AG20443 (cell line): ENCODE measurements around the gene TMEM143.
"Not testable (repeated sequence)": the region's sequence is repeated elsewhere in the genome, so short reads cannot be mapped to it uniquely, and the experiment has no call there.

ENCODE experiments used
- DNase-seq: peaks from one replicate; pipeline ENCODE4 v3.0.0; 2012; ENCODE audit warnings: low spot score, mixed read lengths

Gene TMEM143

GRCh38 chr19:48391100-48392005, 27.6 kb upstream of the TMEM143 start, which contains the start of gene KDELR1:
Gene KDELR1, minus strand, starts transcription at chr19:48391551. Its CDS starts 193 bp downstream, at chr19:48391358.
- peak; percentile 95 for DNase-seq

- DNase-seq, result peak; percentile 79
Measured at GRCh38 chr19:48390188-48391099, 26.7 kb upstream of the TMEM143 start.

DNA sequence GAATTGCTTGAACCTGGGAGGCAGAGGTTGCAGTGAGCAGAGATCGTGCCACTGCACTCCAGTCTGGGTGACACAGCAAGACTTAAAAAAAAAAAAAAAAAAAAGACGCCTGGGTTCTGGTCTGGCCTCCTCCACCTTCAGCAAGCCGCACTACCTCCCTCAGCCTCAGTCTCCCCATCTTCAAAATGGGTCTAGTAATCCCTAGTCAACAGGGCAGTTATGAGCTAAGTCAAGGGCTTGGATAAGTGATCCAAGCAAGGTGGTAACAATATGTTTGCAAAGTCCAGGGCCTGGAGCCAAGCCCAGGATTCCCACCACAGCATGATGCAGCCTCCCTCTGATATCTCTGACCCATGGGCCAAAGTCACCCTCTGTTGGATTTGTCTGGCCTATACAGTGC, 23.2 kb upstream of the TMEM143 start:
- DNase-seq, result no peak

DNA sequence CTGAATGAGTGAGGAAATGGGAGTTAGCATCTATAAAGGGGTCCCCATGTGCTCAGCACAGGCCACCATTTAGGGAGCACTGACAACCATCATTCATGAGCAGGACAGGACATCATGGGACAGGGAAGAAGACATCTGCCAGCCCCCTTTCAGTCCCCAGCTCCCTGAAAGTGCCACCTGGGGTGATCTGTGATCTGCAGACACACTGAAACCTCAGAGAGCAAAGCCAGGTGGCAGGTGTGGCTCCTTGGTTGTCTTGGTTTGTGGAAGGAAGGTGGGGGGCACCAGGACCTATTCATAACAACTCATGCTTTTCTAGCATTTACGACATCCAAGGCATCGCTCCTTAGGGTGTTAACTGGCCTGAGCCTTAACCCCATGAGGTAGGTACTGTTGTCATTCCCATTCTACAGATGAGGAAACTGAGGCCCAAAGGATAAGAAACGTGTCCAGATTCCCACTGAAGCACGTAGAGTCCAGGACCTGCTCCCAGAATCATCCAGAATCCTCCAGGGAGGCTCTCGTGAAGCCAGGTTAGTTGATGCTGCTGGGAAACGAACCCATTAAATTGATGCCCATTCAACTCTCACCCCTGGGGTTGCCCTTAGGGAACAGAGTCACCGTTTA, 21.8 kb upstream of the TMEM143 start:
- no peak for DNase-seq

DNA sequence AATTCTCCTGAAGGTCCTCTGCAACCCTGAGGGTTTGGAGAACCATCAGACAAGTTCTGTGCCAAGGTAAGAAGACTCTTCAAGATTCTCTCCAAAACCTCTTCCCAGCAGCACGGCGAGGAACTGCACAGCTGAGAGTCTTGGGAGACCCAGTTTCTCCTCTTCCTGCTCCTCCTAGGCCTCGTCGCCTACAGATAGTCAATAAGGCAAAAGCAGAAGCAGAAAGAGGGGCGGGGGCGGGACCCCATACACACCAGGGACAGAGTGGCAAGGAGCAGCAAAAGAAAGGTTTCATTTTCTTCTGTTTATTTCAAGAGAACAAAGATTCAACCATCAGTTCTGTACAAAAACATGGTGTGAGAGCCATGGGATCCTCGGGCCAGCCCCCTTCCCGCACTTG, 18.5 kb upstream of the TMEM143 start:
- no peak for DNase-seq

GRCh38 chr19:48381178-48381950, 17.6 kb upstream of the TMEM143 start:
- no peak for DNase-seq

GRCh38 chr19:48379058-48379457, 15.3 kb upstream of the TMEM143 start:
- no peak for DNase-seq

DNA sequence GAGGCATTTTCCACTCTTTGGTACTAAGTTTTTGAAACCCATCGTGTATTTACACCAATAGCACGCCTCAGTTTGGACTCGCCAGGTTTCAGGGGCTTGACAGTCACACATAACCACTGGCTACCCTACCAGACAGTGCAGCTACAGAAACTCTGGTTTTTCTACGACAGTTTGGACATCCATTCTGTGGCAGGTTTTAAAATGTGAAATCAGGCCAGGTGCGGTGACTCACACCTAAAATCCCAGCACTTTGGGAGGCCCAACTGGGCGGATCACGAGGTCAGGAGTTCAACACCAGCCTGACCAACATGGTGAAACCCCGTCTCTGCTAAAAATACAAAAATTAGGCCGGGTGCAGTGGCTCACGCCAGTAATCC, 14.4 kb upstream of the TMEM143 start:
- no peak for DNase-seq

DNA sequence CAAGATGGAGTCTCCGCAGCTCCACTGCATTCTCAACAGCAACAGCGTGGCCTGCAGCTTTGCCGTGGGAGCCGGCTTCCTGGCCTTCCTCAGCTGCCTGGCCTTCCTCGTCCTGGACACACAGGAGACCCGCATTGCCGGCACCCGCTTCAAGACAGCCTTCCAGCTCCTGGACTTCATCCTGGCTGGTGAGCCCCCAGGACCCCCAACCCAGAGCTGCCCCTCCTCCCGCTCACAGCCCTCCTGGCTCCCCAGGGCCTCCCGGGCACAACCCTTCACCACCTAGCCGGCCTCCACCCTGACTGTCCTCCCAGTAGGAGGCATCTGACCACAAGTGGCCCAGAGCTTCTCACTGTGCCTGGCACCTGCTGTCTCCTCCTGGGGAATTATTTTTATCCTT, 9.8 kb upstream of the TMEM143 start:
- DNase-seq, result no peak

DNA sequence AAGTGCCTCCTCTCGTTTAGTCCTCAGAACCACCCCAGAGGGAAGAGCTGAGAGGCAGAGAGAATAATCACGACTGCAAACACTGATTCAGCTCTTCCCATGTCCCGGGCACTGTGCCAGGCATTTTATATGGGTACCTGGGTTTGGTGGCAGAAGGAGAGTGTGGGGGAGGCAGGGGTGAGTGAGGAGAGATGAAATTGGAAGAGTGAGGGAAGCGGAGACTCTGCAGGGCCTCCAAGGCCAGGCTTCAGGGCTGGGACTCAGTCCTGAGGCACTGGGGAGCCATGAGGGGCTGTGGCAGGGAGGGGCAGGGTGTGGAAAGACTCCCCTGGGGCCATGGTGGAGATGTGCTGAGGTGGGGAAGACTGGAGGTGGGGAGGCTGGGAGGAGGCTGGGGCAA, 9.2 kb upstream of the TMEM143 start:
- DNase-seq, result no peak

GRCh38 chr19:48371771-48372170, 8.0 kb upstream of the TMEM143 start:
- not testable (repeated sequence) for DNase-seq

GRCh38 chr19:48371367-48371766, 7.6 kb upstream of the TMEM143 start:
- no peak for DNase-seq

DNA sequence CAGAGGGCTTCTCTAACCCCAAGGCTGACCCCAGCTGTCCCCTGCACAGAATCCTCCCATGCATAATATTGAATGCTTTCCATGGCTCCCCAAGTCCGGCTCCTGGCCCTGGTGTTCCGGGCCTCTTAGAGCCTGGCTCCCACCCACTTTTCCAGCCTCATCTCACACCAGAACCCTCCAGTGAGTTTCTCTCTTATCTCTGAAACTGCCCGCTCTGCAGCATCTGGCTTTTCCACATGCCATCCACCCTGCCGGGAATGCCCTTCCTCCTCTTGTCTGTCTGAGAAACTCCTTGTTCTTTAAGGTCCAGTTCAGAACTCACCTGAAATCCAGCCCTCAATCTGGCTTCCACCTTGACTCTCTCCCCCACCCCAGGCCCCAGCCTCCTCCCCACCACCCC, 7.2 kb upstream of the TMEM143 start:
- DNase-seq, result no peak

DNA sequence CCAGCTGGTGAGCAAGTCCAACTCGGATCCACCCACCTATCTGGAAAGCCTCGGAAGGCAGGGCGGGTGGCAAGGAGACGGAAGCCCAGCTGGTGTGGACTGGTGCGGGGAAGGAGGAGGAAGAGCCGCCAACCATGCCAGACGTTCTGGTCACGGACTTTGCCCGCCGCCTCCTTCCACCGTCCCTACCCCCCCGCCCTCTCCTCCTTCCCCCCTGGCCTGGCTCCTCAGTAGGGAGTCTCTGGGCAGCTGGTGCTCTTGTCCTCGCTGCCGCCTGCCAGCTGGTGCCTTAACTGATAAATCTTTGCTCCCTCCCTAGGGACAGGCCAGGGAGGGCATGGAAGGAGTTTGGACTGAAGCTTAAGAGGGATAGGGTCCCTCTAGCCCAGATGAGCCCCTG, 5.2 kb upstream of the TMEM143 start:
- no peak for DNase-seq

- no peak for DNase-seq
Measured at GRCh38 chr19:48367855-48368254, 4.1 kb upstream of the TMEM143 start.

DNA sequence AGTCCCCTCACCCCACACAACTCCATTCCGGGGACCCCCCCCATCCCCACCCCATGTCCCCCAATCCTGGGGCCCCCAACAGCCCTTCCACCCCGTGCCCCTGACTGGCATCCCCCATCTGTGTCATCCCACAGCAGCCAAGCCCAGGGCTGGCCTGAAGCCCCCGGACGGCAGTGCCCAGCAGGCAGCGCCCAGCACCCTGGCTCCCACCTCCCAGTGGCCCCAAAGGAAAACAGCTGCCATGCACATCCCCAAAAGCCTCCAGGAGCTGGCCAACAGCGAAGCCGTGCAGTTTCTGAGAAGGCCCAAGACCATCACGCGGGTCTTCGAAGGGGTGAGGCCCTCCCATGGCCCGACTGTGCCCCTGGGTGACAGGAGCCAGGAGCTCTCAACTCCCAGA, 1.9 kb upstream of the TMEM143 start:
- no peak for DNase-seq

GRCh38 chr19:48364598-48365348, 1.0 kb upstream of the TMEM143 start:
- DNase-seq, result no peak

DNA sequence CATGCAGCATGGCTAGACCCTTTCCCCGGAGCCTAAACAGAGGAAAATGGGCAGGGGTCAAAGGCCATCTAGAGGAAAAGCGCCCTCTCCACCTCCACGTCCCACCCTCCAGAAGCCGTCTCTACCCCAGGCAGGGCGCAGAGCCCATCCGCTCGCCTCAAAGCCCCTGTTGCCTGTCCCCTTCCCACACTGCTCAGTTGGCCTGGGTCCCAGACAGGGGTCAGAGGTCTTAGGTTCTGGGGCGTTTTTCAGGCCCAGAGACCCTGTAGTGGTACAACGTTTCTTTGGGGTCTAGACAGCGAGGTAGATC, 285 bp downstream of the TMEM143 start:
- DNase-seq, result no peak

- DNase-seq, result peak; percentile 94
Measured at GRCh38 chr19:48362716-48363499, 832 bp downstream of the TMEM143 start.

GRCh38 chr19:48361912-48362311, 1.8 kb downstream of the TMEM143 start:
- no peak for DNase-seq
